ENCODE data around the gene EPN3. TPM values are rescaled to one million over a fixed set of nuclear protein-coding genes. Genes with fewer than 3 reads are reported as not detected.

The EPN3 gene
- total RNA-seq, 4 donors from 2014 or later, result not detected

DNA sequence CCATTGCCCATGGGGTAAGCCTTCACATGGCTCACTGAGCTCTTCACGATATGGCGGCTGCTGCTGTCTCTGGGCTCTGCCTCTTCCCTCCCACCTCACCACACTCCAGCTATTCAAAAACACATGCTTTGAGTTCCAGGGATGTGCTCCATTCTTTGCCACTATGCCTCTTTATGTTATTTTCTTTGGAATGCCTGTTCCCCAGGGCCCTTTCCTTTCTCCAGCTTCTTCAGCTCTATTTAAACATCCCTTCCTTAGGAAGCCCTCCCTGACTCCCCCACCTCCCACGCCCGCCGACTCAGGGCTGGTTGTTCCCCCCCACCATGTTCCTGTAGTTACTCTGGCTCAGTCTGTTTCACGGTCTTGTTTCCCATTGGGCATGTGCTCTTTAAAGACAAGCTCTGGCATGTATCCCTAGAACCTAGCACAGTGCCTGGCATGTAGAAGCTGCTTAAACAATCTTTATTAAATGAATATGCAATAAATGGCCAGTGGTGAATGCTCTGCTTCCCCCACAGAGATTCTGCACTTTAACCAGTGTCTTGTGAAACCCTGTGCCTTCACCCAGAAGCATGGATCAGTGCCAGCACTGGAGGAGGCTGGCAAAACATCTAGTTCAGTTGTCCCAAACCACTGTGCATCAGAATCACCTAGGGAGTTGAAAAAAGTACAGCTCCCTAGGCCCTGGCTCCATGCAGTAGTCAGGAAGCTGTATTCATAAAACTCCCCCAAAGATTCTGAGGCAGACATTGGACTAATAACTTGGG, 17.4 kb upstream of the EPN3 start:
- Histone ChIP-seq H3K27ac (replicated peaks in 1 of 4) (peak overlapping the region in 2 of 4 donors; percentile 26 to 45), H3K9me3 (no peaks in the 10 kb centered on the region), H3K36me3 (no peaks in the 10 kb centered on the region), H3K4me1 (peaks cover 12 to 22% (median 16%) of the 10 kb centered on the region in 4 donors), H3K4me3 (no peak overlapping the region), H3K27me3 (no peaks in the 10 kb centered on the region)
- intact Hi-C loops (cut with DNase I), result no loop called here
- WGBS, result 69% methylated on average over 6 of the region's 6 CpGs
- DNase-seq (ENCODE audit: extremely low spot score), result no peak
- TF ChIP-seq EP300 (IDR thresholded peaks at IDR 0.05) (no peak), POLR2AphosphoS5 (IDR thresholded peaks at IDR 0.05) (peak in 1 of 2 donors; percentile 19)

- DNase-seq (ENCODE audit: extremely low spot score), result no peak
- peaks cover 11 to 18% (median 12%) of the 10 kb centered on the region in 4 donors for H3K4me1 ChIP-seq
- TF ChIP-seq POLR2AphosphoS5 (IDR thresholded peaks at IDR 0.05), result no peak
- no peak for TF ChIP-seq CTCF (IDR thresholded peaks at IDR 0.05)
- TF ChIP-seq POLR2A (IDR thresholded peaks at IDR 0.05; ENCODE audit: low read depth), result no peak
- TF ChIP-seq EP300 (IDR thresholded peaks at IDR 0.05), result no peak
- 88% methylated on average over 4 of the region's 4 CpGs for WGBS
- H3K4me3 ChIP-seq, result no peak overlapping the region
- intact Hi-C loops (cut with DNase I), result no loop called here
- no peaks in the 10 kb centered on the region for H3K27me3 ChIP-seq
- H3K27ac ChIP-seq (replicated peaks in 1 of 4), result no peak overlapping the region
- H3K36me3 ChIP-seq, result no peaks in the 10 kb centered on the region
- H3K9me3 ChIP-seq, result no peaks in the 10 kb centered on the region
Observed at GRCh38 chr17:50517011-50517410, 15.5 kb upstream of the EPN3 start.

- intact Hi-C loops (cut with DNase I), result no loop called here
- DNase-seq (ENCODE audit: extremely low spot score), result no peak
- Histone ChIP-seq H3K27ac (replicated peaks in 1 of 4) (no peak overlapping the region), H3K9me3 (no peaks in the 10 kb centered on the region), H3K4me3 (no peak overlapping the region), H3K36me3 (no peaks in the 10 kb centered on the region), H3K27me3 (no peaks in the 10 kb centered on the region), H3K4me1 (peaks cover 11 to 18% (median 12%) of the 10 kb centered on the region in 4 donors)
- TF ChIP-seq POLR2A (IDR thresholded peaks at IDR 0.05; ENCODE audit: low read depth), result no peak
- TF ChIP-seq POLR2AphosphoS5 (IDR thresholded peaks at IDR 0.05), result no peak
- TF ChIP-seq EP300 (IDR thresholded peaks at IDR 0.05), result no peak
- TF ChIP-seq CTCF (IDR thresholded peaks at IDR 0.05), result no peak
- WGBS, result 80% methylated on average over 8 of the region's 8 CpGs
Observed at GRCh38 chr17:50517504-50518383, 14.8 kb upstream of the EPN3 start.

- Histone ChIP-seq H3K4me3 (no peak overlapping the region), H3K9me3 (no peaks in the 10 kb centered on the region), H3K36me3 (no peaks in the 10 kb centered on the region), H3K27me3 (no peaks in the 10 kb centered on the region), H3K27ac (replicated peaks in 1 of 4) (peak overlapping the region in 1 of 4 donors; percentile 7), H3K4me1 (peaks cover 11 to 18% (median 12%) of the 10 kb centered on the region in 4 donors)
- TF ChIP-seq EP300 (IDR thresholded peaks at IDR 0.05) (no peak), POLR2A (IDR thresholded peaks at IDR 0.05; ENCODE audit: low read depth) (no peak), CTCF (IDR thresholded peaks at IDR 0.05) (no peak), POLR2AphosphoS5 (IDR thresholded peaks at IDR 0.05) (no peak)
- intact Hi-C loops (cut with DNase I), result no loop called here
- no peak for DNase-seq (ENCODE audit: extremely low spot score)
- WGBS, result 79% methylated on average over 12 of the region's 13 CpGs
Observed at GRCh38 chr17:50518384-50519023, 14.0 kb upstream of the EPN3 start.
